HG03095 (cell line): ENCODE results near the gene STRN3.
"Not testable (repeated sequence)": the region's sequence is repeated elsewhere in the genome, so short reads cannot be mapped to it uniquely, and the experiment has no call there.

Experiments used
- ATAC-seq: cut with Tn5 transposase; IDR thresholded peaks from one replicate; pipeline ENCODE4 v1.9.1; 2021; ENCODE audit warnings: moderate library complexity; ENCODE audit not compliant: unreplicated experiment

The STRN3 gene

DNA sequence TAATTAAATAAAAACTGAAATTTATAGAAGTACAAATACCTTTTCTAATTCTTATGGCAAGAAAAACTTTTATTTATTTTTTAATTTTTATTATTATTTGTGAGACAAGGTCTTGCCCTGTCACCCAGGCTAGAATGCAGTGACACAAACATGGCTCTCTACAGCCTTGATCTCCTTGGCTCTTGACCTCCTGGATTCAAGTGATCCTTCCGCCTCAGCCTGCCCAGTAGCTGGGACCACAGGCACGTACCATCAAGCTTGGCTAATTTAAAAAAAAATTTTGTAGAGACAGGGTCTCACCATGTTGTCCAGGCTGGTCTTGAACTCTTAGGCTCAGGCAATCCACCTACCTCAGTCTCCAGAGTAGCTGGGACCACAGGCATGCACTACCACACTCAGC is 104.4 kb downstream of the STRN3 start:
- ATAC-seq = no peak

GRCh38 chr14:30921305-30921704 is 104.9 kb downstream of the STRN3 start:
- no peak for ATAC-seq

DNA sequence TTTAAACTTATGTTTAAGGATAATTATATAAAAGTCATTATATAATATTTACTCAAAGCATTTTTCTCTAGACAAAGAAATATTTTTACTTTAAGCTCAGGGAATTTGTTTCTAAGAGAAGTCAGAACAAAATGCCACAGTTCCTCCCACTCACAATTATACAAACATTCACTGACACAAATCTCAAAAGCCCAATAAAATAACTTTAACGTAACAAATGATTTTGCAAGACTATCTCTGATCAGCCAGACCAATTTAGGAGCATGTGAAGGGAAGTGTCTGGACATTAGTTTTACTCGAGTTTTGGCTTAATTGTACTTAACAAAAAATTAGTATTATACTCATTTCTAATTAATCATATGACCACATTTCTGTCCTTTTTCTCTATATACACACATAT is 110.6 kb downstream of the STRN3 start:
- ATAC-seq = no peak

- no peak for ATAC-seq
These were observed 111.4 kb downstream of the STRN3 start for GRCh38 chr14:30914812-30915211.

- no peak for ATAC-seq
These were observed 117.4 kb downstream of the STRN3 start for GRCh38 chr14:30908826-30909225.

DNA sequence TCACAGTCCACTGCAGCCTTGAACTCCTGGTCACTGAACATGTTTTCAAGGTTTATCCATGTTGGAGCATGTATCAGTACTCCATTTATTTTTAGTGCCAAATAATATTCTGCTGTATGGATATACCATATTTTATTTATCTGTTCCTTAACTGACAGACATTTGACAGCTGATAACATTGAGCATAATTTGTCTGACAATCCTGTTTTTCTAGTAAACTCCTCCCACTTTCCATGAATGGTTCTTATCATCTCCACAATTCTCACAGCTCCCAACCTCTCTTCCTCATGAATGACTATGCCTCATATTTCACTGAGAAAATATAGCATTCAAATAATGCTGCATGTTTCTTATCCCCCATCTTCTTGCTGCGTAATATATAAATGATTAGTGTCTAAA is 118.5 kb downstream of the STRN3 start:
- ATAC-seq = no peak

DNA sequence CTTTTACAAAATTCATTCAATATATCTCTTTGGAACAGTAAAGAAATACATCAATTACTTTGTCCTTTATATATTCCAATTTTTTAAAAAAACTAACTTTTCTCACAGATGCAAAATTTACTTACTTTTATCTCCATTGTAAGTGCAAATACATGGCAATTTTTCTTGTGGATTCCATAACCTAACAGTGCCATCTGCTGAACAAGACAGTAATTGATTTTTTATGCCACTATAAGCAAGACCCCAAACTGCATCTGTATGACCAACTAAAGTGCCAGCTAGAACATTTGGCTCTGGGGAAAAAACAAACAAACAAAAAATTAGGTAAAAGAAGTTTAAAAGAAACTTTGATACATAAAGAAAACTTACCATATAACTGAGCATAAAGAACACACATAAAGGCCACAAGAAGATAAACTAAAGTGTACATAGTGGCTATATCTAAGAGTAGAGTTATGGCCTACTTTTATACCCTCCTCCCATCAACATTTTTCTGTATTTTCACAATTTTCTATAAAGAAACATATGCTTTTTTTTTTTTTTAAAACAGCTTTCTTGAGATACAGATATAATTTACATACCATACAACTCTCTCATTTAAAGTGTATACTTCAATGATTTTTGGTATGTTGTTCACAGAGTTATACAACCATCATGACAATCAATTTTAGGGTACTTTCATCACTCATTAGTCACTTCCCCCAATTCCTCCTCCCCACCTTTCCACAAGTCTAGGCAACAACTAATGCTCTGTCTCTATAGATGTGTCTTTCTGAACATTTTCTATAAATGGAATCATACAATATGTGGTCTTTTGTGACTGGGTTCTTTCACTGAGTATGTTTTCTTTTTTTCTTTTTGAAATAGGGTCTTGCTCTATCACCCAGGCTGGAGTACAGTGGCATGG is 119.2 kb downstream of the STRN3 start:
- no peak for ATAC-seq

DNA sequence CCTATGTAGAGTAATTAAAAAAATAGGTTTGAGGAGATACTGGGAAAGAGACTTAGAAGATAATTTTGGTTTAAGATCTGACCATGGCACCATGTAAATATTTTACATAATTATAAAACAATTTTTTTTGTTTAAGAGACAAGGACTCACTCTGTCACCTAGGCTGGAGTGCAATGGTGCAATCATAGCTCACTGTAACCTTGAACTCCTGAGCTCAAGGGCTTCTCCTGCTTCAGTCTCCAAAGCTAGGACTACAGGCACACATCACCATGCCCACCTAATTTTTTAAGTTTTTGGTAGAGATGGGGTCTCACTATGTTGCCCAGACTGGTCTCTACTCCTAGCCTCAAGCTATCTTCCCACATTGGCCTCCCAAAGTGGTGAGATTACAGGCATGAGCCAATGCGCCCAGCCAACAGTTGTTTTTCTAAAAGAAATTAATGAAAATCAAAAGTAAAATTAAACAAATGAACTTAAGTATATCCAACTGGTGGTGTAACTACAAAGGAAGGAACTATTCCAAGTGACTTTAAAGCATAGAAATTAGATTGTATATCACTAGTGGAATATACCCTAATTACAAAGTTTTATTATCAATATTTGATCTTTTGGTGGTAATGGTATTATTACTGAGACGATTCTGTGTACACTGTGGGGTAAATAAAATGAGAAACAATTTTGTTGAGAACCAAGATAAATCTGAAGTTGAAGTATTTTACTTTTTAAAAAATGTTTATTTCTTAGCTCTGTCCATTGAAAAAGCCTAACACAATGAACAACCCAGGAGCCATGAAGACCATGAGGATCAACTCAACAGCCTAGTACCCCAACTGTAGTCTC is 122.7 kb downstream of the STRN3 start:
- no peak for ATAC-seq

- ATAC-seq = not testable (repeated sequence)
These were observed 129.1 kb downstream of the STRN3 start for GRCh38 chr14:30897121-30897520.

DNA sequence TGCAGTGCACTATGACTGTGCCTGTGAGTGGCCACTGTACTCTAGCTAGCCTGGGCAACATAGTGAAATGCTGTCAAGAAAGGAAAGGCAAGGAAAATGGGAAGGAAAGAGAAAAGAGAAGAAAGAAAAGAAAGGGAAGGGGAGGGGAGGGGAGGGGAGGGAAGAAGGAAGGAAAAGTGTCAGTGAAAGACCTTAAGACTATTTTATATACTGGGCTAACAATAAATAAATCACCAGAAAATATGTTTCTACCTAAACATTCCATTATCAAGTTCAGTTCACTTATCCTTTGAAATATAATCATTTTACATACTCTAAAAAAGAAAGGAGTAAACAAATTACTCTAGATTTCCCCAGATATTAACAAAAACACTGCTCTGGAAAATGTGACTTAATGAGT is 129.7 kb downstream of the STRN3 start:
- ATAC-seq = no peak

DNA sequence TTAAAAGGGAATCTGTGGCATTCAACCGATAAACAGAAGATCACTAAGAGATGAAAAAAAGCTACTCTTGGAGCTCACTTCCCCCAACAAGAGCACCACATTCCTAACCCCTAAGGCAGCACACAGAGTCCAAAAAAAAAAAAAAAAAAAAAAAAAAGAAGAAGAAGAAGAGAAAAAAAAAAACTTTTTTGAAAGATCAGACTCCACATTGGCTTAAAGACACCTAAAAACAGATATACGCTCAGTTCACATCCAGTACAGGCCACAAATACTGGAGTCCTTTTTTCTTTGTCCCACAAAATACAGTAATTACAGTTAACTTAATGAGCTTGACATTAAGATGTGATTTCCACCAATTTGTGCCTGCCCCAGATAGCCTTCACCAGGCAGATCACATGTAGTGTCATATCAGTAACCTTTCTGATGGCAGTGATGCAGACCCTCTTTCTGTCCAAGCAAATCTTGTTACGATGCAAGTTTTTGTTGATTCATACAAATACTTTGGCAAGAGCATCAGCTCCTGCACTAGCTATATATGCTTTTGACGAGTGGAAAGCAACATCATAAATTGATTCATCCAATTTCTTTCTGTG is 131.2 kb downstream of the STRN3 start:
- ATAC-seq = no peak

- ATAC-seq = no peak
These were observed 132.4 kb downstream of the STRN3 start for GRCh38 chr14:30893819-30894218.

GRCh38 chr14:30889244-30889594 is 137.0 kb downstream of the STRN3 start:
- no peak for ATAC-seq

- ATAC-seq = no peak
These were observed 137.5 kb downstream of the STRN3 start for GRCh38 chr14:30888480-30889243.

DNA sequence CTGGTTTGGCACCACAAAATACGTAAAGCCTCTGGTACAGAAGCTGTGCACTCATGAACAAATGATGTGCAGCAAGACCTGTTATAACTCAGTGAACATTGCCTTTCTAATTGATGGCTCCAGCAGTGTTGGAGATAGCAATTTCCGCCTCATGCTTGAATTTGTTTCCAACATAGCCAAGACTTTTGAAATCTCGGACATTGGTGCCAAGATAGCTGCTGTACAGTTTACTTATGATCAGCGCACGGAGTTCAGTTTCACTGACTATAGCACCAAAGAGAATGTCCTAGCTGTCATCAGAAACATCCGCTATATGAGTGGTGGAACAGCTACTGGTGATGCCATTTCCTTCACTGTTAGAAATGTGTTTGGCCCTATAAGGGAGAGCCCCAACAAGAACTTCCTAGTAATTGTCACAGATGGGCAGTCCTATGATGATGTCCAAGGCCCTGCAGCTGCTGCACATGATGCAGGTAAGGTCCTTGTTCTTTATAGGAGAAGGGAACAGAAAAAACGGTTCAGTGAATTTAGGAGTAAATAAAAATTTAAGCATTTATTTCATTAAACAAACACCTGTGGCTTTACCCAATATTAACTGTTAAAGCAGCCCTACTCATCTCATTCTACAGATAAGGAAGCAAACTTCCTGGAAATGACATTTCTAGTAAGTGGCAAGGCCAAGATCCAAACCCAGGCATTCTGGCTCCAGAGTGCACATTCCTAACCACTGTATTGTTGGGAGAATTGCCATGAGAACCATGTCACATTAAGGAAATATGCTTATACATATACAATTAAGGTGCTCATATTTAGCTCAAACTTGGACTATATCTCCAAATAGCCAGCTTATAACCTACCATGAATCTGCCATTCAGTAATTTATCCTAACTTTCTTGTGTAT is 140.1 kb downstream of the STRN3 start:
- no peak for ATAC-seq

- no peak for ATAC-seq
These were observed 141.3 kb downstream of the STRN3 start for GRCh38 chr14:30884901-30885300.

- no peak for ATAC-seq
These were observed 142.5 kb downstream of the STRN3 start for GRCh38 chr14:30883508-30884294.

- no peak for ATAC-seq
These were observed 143.7 kb downstream of the STRN3 start for GRCh38 chr14:30882431-30882830.

GRCh38 chr14:30876692-30877091 is 149.5 kb downstream of the STRN3 start:
- ATAC-seq = no peak
